ENCODE data around the gene SETBP1. TPM values are rescaled to one million over a fixed set of nuclear protein-coding genes. Genes with fewer than 3 reads are reported as not detected.

SETBP1 gene
- total RNA-seq, 1 donor from 2014 or later: 12.4 TPM

- Mint-ChIP-seq H3K4me1 (ENCODE audit: low read depth, unreplicated experiment) (peaks cover 34% of the 10 kb centered on the region), H3K36me3 (ENCODE audit: low read depth, unreplicated experiment) (no peaks in the 10 kb centered on the region), H3K27me3 (ENCODE audit: low read depth, unreplicated experiment) (peaks cover under 1% of the 10 kb centered on the region), H3K4me3 (ENCODE audit: unreplicated experiment) (no peak overlapping the region), H3K27ac (ENCODE audit: unreplicated experiment) (no peak overlapping the region), H3K9me3 (ENCODE audit: unreplicated experiment) (peaks cover 3% of the 10 kb centered on the region)
- Histone ChIP-seq H3K27ac (ENCODE audit: low read depth, low read length) (no peak overlapping the region), H3K9ac (ENCODE audit: low read length) (no peak overlapping the region), H4K20me1 (ENCODE audit: insufficient read depth, low read length) (no peaks in the 10 kb centered on the region), H3K4me2 (ENCODE audit: low read length) (no peak overlapping the region), H2AFZ (ENCODE audit: low read depth, low read length) (no peak overlapping the region), H3K4me3 (ENCODE audit: insufficient read depth, low read depth, low read length) (no peak overlapping the region), H3K36me3 (ENCODE audit: insufficient read depth, low read length) (no peaks in the 10 kb centered on the region), H3K27me3 (ENCODE audit: insufficient read depth, low read length) (no peaks in the 10 kb centered on the region), H3K4me1 (ENCODE audit: insufficient read depth, low read length) (peaks cover 6% of the 10 kb centered on the region), H3K9me3 (ENCODE audit: insufficient read depth, low read depth, low read length) (no peaks in the 10 kb centered on the region), H3K79me2 (ENCODE audit: insufficient read depth, low read length) (peaks cover 4% of the 10 kb centered on the region)
- TF ChIP-seq EZH2 (IDR thresholded peaks at IDR 0.05; ENCODE audit: insufficient read depth, low read length) (no peak), CTCF (IDR thresholded peaks at IDR 0.05; ENCODE audit: insufficient read depth, low read depth, low read length) (no peak)
- DNase-seq (ENCODE audit: low read depth) (no peak), FAIRE-seq (no peak)
Measured at GRCh38 chr18:44691148-44691925, 10.6 kb downstream of the SETBP1 start.

GRCh38 chr18:44693030-44693784 lies 12.5 kb downstream of the SETBP1 start:
- H3K36me3 Mint-ChIP-seq (ENCODE audit: low read depth, unreplicated experiment): no peaks in the 10 kb centered on the region
- no peaks in the 10 kb centered on the region for H3K36me3 ChIP-seq (ENCODE audit: insufficient read depth, low read length)
- no peak overlapping the region for H3K27ac Mint-ChIP-seq (ENCODE audit: unreplicated experiment)
- no peaks in the 10 kb centered on the region for H3K79me2 ChIP-seq (ENCODE audit: insufficient read depth, low read length)
- DNase-seq (ENCODE audit: low read depth): peak; percentile 64
- H3K27ac ChIP-seq (ENCODE audit: low read depth, low read length): no peak overlapping the region
- peaks cover 42% of the 10 kb centered on the region for H3K4me1 Mint-ChIP-seq (ENCODE audit: low read depth, unreplicated experiment)
- H3K9me3 Mint-ChIP-seq (ENCODE audit: unreplicated experiment): no peaks in the 10 kb centered on the region
- no peak for FAIRE-seq
- no peak overlapping the region for H2AFZ ChIP-seq (ENCODE audit: low read depth, low read length)
- no peaks in the 10 kb centered on the region for H3K9me3 ChIP-seq (ENCODE audit: insufficient read depth, low read depth, low read length)
- H3K4me3 Mint-ChIP-seq (ENCODE audit: unreplicated experiment): no peak overlapping the region
- H3K9ac ChIP-seq (ENCODE audit: low read length): no peak overlapping the region
- H3K27me3 ChIP-seq (ENCODE audit: insufficient read depth, low read length): no peaks in the 10 kb centered on the region
- no peak overlapping the region for H3K4me2 ChIP-seq (ENCODE audit: low read length)
- no peaks in the 10 kb centered on the region for H3K27me3 Mint-ChIP-seq (ENCODE audit: low read depth, unreplicated experiment)
- TF ChIP-seq EZH2 (IDR thresholded peaks at IDR 0.05; ENCODE audit: insufficient read depth, low read length): no peak
- TF ChIP-seq CTCF (IDR thresholded peaks at IDR 0.05; ENCODE audit: insufficient read depth, low read depth, low read length): no peak
- no peaks in the 10 kb centered on the region for H4K20me1 ChIP-seq (ENCODE audit: insufficient read depth, low read length)
- H3K4me1 ChIP-seq (ENCODE audit: insufficient read depth, low read length): peaks cover 9% of the 10 kb centered on the region
- H3K4me3 ChIP-seq (ENCODE audit: insufficient read depth, low read depth, low read length): no peak overlapping the region

Data from astrocyte (in vitro differentiated cells and primary cell).